Neural cell (in vitro differentiated cells): ENCODE results near the gene NAA35.

Experiments
- EZH2 ChIP-seq: fragments of 200-600, 300-800 bp; shearing (Covaris generic), sonication (generic); IDR thresholded peaks from 2 replicates; pipeline ENCODE4 v1.6.1; 2014; ENCODE audit warnings: antibody characterized with exemption, low read length, borderline replicate concordance, mild to moderate bottlenecking; ENCODE audit not compliant: insufficient read depth, poor library complexity, severe bottlenecking
- MXI1 ChIP-seq: fragments of 450-650 bp; conservative IDR thresholded peaks from 2 replicates; pipeline ENCODE4 v1.6.1; 2014; ENCODE audit warnings: antibody characterized with exemption, mild to moderate bottlenecking; ENCODE audit not compliant: poor library complexity, severe bottlenecking
- POLR2AphosphoS5 ChIP-seq: IDR thresholded peaks from 2 replicates; pipeline ENCODE4 v1.6.1; 2012
- SMC3 ChIP-seq: fragments of 450-650 bp; conservative IDR thresholded peaks from 2 replicates; pipeline ENCODE4 v1.6.1; 2014; ENCODE audit warnings: antibody characterized with exemption, mild to moderate bottlenecking, moderate library complexity; ENCODE audit not compliant: poor library complexity
- TF ChIP-seq, protein P1 (sequence below): fragments of 450-650 bp; IDR thresholded peaks from 2 replicates; pipeline ENCODE4 v1.5.1; 2014; ENCODE audit warnings: antibody characterized with exemption, mild to moderate bottlenecking, moderate library complexity; ENCODE audit not compliant: poor library complexity, severe bottlenecking
- TF ChIP-seq, protein P2 (sequence below): IDR thresholded peaks from 2 replicates; pipeline ENCODE4 v1.6.1; 2012; ENCODE audit warnings: borderline replicate concordance

DNA sequence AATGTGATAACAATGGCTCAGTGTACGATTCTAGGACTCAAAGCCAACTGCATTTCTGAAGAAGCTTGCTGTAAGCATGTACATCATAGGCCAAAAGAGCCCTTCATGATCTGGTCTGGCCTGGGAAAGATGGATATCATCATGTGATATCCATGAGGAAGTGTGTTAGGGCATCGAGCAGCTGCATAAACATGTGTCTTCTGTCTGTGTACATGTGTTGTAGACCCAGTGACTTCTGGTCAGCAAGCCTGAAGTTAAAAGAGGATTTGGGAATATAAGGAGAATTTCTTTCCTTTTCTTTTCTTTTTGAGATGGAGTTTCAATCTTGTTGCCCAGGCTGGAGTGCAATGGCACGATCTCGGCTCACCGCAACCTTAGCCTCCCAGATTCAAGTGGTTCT lies 15.5 kb upstream of the NAA35 start:
- TF ChIP-seq, protein P1, sequence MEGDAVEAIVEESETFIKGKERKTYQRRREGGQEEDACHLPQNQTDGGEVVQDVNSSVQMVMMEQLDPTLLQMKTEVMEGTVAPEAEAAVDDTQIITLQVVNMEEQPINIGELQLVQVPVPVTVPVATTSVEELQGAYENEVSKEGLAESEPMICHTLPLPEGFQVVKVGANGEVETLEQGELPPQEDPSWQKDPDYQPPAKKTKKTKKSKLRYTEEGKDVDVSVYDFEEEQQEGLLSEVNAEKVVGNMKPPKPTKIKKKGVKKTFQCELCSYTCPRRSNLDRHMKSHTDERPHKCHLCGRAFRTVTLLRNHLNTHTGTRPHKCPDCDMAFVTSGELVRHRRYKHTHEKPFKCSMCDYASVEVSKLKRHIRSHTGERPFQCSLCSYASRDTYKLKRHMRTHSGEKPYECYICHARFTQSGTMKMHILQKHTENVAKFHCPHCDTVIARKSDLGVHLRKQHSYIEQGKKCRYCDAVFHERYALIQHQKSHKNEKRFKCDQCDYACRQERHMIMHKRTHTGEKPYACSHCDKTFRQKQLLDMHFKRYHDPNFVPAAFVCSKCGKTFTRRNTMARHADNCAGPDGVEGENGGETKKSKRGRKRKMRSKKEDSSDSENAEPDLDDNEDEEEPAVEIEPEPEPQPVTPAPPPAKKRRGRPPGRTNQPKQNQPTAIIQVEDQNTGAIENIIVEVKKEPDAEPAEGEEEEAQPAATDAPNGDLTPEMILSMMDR: no peak
- TF ChIP-seq SMC3 (no peak), POLR2AphosphoS5 (no peak), EZH2 (no peak), MXI1 (no peak)
- TF ChIP-seq, protein P2, sequence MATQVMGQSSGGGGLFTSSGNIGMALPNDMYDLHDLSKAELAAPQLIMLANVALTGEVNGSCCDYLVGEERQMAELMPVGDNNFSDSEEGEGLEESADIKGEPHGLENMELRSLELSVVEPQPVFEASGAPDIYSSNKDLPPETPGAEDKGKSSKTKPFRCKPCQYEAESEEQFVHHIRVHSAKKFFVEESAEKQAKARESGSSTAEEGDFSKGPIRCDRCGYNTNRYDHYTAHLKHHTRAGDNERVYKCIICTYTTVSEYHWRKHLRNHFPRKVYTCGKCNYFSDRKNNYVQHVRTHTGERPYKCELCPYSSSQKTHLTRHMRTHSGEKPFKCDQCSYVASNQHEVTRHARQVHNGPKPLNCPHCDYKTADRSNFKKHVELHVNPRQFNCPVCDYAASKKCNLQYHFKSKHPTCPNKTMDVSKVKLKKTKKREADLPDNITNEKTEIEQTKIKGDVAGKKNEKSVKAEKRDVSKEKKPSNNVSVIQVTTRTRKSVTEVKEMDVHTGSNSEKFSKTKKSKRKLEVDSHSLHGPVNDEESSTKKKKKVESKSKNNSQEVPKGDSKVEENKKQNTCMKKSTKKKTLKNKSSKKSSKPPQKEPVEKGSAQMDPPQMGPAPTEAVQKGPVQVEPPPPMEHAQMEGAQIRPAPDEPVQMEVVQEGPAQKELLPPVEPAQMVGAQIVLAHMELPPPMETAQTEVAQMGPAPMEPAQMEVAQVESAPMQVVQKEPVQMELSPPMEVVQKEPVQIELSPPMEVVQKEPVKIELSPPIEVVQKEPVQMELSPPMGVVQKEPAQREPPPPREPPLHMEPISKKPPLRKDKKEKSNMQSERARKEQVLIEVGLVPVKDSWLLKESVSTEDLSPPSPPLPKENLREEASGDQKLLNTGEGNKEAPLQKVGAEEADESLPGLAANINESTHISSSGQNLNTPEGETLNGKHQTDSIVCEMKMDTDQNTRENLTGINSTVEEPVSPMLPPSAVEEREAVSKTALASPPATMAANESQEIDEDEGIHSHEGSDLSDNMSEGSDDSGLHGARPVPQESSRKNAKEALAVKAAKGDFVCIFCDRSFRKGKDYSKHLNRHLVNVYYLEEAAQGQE: no peak
